ENCODE data around the gene G2E3. TPM values are rescaled to one million over a fixed set of nuclear protein-coding genes. Genes with fewer than 3 reads are reported as not detected.
"Not testable (repeated sequence)": the region's sequence is repeated elsewhere in the genome, so short reads cannot be mapped to it uniquely, and the experiment has no call there.

Gene G2E3
- total and polyA plus RNA-seq, 4 donors = 2.4 to 14.0 (median 5.7) TPM

GRCh38 chr14:30629432-30629831 lies 70.5 kb downstream of the G2E3 start:
- H3K9me3 ChIP-seq (ENCODE audit: control insufficient read depth in 4 of 4, low read length in 3 of 4); H3K4me3 ChIP-seq (ENCODE audit: low read depth in 1 of 3, low read length in 3 of 3); H3K27ac ChIP-seq (ENCODE audit: low read depth in 1 of 2, low read length in 2 of 2); H3K9ac ChIP-seq (ENCODE audit: low read depth in 1 of 2, low read length in 2 of 2); DNase-seq (ENCODE audit: low spot score); H3K27me3 ChIP-seq (ENCODE audit: control insufficient read depth in 4 of 4, insufficient read depth in 4 of 4, low read length in 3 of 4); H3K4me1 ChIP-seq (ENCODE audit: control insufficient read depth in 4 of 4, insufficient read depth in 4 of 4, low read length in 3 of 4): not testable (repeated sequence)
- H3K36me3 ChIP-seq (ENCODE audit: control insufficient read depth in 4 of 4, insufficient read depth in 3 of 4, low read depth in 1 of 4, low read length in 3 of 4) = peaks cover under 1 to 27% (median 12%) of the 10 kb centered on the region in 4 donors
- WGBS = 96% methylated on average over 8 of the region's 8 CpGs

- no peak overlapping the region for H3K4me3 ChIP-seq (ENCODE audit: low read depth in 1 of 3, low read length in 3 of 3)
- H3K9me3 ChIP-seq (ENCODE audit: control insufficient read depth in 4 of 4, low read length in 3 of 4) = no peaks in the 10 kb centered on the region
- DNase-seq (ENCODE audit: low spot score) = no peak
- H3K4me1 ChIP-seq (ENCODE audit: control insufficient read depth in 4 of 4, insufficient read depth in 4 of 4, low read length in 3 of 4) = peaks cover 0 to 3% (median 1%) of the 10 kb centered on the region in 4 donors
- no peak overlapping the region for H3K9ac ChIP-seq (ENCODE audit: low read depth in 1 of 2, low read length in 2 of 2)
- TF ChIP-seq HNF4G (IDR thresholded peaks at IDR 0.05) = no peak
- TF ChIP-seq YY1 (IDR thresholded peaks at IDR 0.05) = no peak
- TF ChIP-seq FOXA1 (IDR thresholded peaks at IDR 0.05) = no peak
- no peak for TF ChIP-seq HNF4A (conservative IDR thresholded peaks at IDR 0.05)
- TF ChIP-seq CTCF (IDR thresholded peaks at IDR 0.05; ENCODE audit: low read depth, low read length, missing input control) = no peak
- TF ChIP-seq JUND (IDR thresholded peaks at IDR 0.05) = no peak
- no peak for TF ChIP-seq SP1 (IDR thresholded peaks at IDR 0.05)
- TF ChIP-seq GABPA (IDR thresholded peaks at IDR 0.05 in 1 of 2, conservative IDR thresholded peaks at IDR 0.05 in 1 of 2) = no peak
- TF ChIP-seq RXRA (IDR thresholded peaks at IDR 0.05) = no peak
- no peak for TF ChIP-seq MAX (IDR thresholded peaks at IDR 0.05)
- TF ChIP-seq FOXA2 (IDR thresholded peaks at IDR 0.05) = no peak
- no peak for TF ChIP-seq REST (IDR thresholded peaks at IDR 0.05)
- TF ChIP-seq TAF1 (conservative IDR thresholded peaks at IDR 0.05) = no peak
- TF ChIP-seq ATF3 (IDR thresholded peaks at IDR 0.05) = no peak
- TF ChIP-seq EGR1 (IDR thresholded peaks at IDR 0.05; ENCODE audit: low read depth in 2 of 2) = no peak
- TF ChIP-seq NR2F2 (IDR thresholded peaks at IDR 0.05) = no peak
- TF ChIP-seq ZBTB33 (IDR thresholded peaks at IDR 0.05) = no peak
- TF ChIP-seq RAD21 (IDR thresholded peaks at IDR 0.05) = no peak
- peaks cover 3 to 29% (median 18%) of the 10 kb centered on the region in 4 donors for H3K36me3 ChIP-seq (ENCODE audit: control insufficient read depth in 4 of 4, insufficient read depth in 3 of 4, low read depth in 1 of 4, low read length in 3 of 4)
- H3K27ac ChIP-seq (ENCODE audit: low read depth in 1 of 2, low read length in 2 of 2) = no peak overlapping the region
- H3K27me3 ChIP-seq (ENCODE audit: control insufficient read depth in 4 of 4, insufficient read depth in 4 of 4, low read length in 3 of 4) = no peaks in the 10 kb centered on the region
Measured at GRCh38 chr14:30630248-30630647, 71.3 kb downstream of the G2E3 start.
